Tibial nerve (tissue), 3 donors: ENCODE results near the gene KIAA1210.

Experiments
- POLR2A ChIP-seq, 2 donors: fragments of 450-650 bp; IDR thresholded peaks; one replicate each; pipeline ENCODE4 v1.6.1; 2017; ENCODE audit warnings: antibody characterized with exemption in 2 of 2, mild to moderate bottlenecking in 2 of 2, moderate library complexity in 2 of 2
- TF ChIP-seq, protein P1 (sequence below), 5 experiments: fragments of 200-600 bp in 3 of 5; fragments of 450-650 bp in 2 of 5; sonication (generic) in 3 of 5; IDR thresholded peaks; one replicate each; pipeline ENCODE4 v1.5.1; 2016 to 2019; ENCODE audit warnings: antibody characterized with exemption in 5 of 5, mild to moderate bottlenecking in 3 of 5, moderate library complexity in 2 of 5

DNA sequence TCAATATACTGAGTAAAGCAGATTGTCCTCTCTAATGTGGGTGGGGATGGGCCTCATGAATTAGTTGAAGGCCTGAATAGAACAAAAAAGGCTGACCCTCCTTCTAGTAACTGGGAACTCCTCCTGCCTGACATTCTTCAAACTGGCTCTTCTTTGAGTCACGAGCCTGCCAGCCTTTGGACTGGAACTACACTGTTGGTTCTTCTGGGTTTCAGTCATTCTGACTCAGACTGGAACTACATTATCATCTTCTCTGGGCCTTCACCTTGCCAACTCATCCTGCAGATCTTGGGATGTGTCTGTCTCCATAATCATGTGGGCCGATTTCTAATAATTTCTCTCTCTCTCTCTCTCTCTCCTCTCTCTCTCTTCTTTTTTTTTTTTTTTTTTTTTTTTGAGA, 81.7 kb downstream of the KIAA1210 start:
- TF ChIP-seq POLR2A (IDR thresholded peaks at IDR 0.05) = no peak
- TF ChIP-seq, protein P1, sequence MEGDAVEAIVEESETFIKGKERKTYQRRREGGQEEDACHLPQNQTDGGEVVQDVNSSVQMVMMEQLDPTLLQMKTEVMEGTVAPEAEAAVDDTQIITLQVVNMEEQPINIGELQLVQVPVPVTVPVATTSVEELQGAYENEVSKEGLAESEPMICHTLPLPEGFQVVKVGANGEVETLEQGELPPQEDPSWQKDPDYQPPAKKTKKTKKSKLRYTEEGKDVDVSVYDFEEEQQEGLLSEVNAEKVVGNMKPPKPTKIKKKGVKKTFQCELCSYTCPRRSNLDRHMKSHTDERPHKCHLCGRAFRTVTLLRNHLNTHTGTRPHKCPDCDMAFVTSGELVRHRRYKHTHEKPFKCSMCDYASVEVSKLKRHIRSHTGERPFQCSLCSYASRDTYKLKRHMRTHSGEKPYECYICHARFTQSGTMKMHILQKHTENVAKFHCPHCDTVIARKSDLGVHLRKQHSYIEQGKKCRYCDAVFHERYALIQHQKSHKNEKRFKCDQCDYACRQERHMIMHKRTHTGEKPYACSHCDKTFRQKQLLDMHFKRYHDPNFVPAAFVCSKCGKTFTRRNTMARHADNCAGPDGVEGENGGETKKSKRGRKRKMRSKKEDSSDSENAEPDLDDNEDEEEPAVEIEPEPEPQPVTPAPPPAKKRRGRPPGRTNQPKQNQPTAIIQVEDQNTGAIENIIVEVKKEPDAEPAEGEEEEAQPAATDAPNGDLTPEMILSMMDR (IDR thresholded peaks at IDR 0.05) = no peak
